K562 (cell line): ENCODE measurements around the gene SOX11. TPM values are rescaled to one million over a fixed set of nuclear protein-coding genes. Genes with fewer than 3 reads are reported as not detected.

Experiments used
- ATAC-seq: fragments of 200-7000 bp; cut with Tn5 transposase; 3 replicates; pipeline ENCODE4 v1.9.1; 2020; ENCODE audit warnings: moderate library complexity
- BruUV-seq: library from RNA; stranded (reverse); fragments of 400-500 nt; replicated peaks from 2 replicates; lab custom pipeline; 2021; lab: Mats Ljungman, UMichigan
- CTCF ChIA-PET: fragments of 300-600 bp; formaldehyde crosslinking; extraction: SDS; loops from one replicate; lab custom pipeline; 2021; ENCODE audit warnings: low intra/inter-chr PET ratio; lab: Yijun Ruan, JAX
- POLR2A ChIA-PET: fragments of 300-600, 350-650 bp; sonication (Branson Sonifier 250); formaldehyde crosslinking; extraction: SDS; loops from one replicate; lab custom pipeline; 2021; ENCODE audit warnings: antibody characterized with exemption, inconsistent platforms; lab: Yijun Ruan, JAX
- DNase-seq, 4 experiments: peaks; one replicate each; pipeline versions ENCODE4 v3.0.0 to v3.0.0-alpha.2; 2011 to 2018; ENCODE audit warnings: low spot score in 3 of 4, mixed read lengths in 3 of 4; ENCODE audit errors: extremely low read depth in 1 of 4
- FAIRE-seq: peaks from 2 replicates; lab custom pipeline; 2011; peaks lifted over from hg19 to GRCh38; lab: Jason Lieb, UNC
- H2AFZ ChIP-seq: 2 replicates; pipeline ENCODE4 v1.6.0; 2011; ENCODE audit warnings: low read depth, low read length, control low read depth, inconsistent platforms
- H3K27ac ChIP-seq: fragments of 200-600 bp; 3 replicates; pipeline ENCODE4 v1.8.0; 2011; ENCODE audit warnings: low read depth, mild to moderate bottlenecking, control low read depth, inconsistent platforms, low read length, moderate library complexity, mixed read lengths; ENCODE audit errors: extremely low read depth
- H3K27me3 ChIP-seq, 2 experiments: fragments of 300-600 bp in 1 of 2; 2 replicates in 1 of 2; 3 replicates in 1 of 2; pipeline versions ENCODE4 v1.6.0 to v1.8.0; 2011; ENCODE audit warnings: inconsistent platforms in 2 of 2, low read length in 2 of 2, mild to moderate bottlenecking in 1 of 2, mixed read lengths in 1 of 2, moderate library complexity in 1 of 2; ENCODE audit not compliant: control insufficient read depth in 2 of 2, insufficient read depth in 2 of 2
- H3K36me3 ChIP-seq: fragments of 300-600 bp; 3 replicates; pipeline ENCODE4 v1.8.0; 2011; ENCODE audit warnings: mild to moderate bottlenecking, low read length, inconsistent platforms; ENCODE audit not compliant: control insufficient read depth, insufficient read depth
- H3K4me1 ChIP-seq, 2 experiments: fragments of 200-600 bp in 1 of 2; replicated peaks in 1 of 2; 2 replicates in 1 of 2; 3 replicates in 1 of 2; pipeline versions ENCODE4 v1.5.1 to v1.8.0; 2011; ENCODE audit warnings: inconsistent platforms in 2 of 2, low read length in 2 of 2, mild to moderate bottlenecking in 1 of 2, mixed read lengths in 1 of 2, moderate library complexity in 1 of 2; ENCODE audit not compliant: control insufficient read depth in 2 of 2, insufficient read depth in 2 of 2
- H3K4me2 ChIP-seq: 2 replicates; pipeline ENCODE4 v1.6.1; 2011; ENCODE audit warnings: low read length, control low read depth, inconsistent platforms, mixed read lengths; ENCODE audit not compliant: insufficient read depth
- H3K4me3 ChIP-seq: fragments of 200-600 bp; sonication (generic), shearing (Covaris generic); 2 replicates; pipeline ENCODE4 v1.5.1; 2016; ENCODE audit warnings: control low read depth, inconsistent platforms
- H3K79me2 ChIP-seq: fragments of 200-600 bp; 3 replicates; pipeline ENCODE4 v1.8.0; 2011; ENCODE audit warnings: low read length, inconsistent platforms; ENCODE audit not compliant: control insufficient read depth, insufficient read depth
- H3K9ac ChIP-seq, 2 experiments: 2 replicates each; pipeline versions ENCODE4 v1.6.0 to v1.6.1; 2011; ENCODE audit warnings: low read depth in 2 of 2, low read length in 2 of 2, control low read depth in 1 of 2, inconsistent platforms in 1 of 2, mild to moderate bottlenecking in 1 of 2, mixed read lengths in 1 of 2; ENCODE audit not compliant: insufficient read depth in 1 of 2
- H3K9me1 ChIP-seq: one replicate; pipeline ENCODE4 v1.6.0; 2011; ENCODE audit warnings: inconsistent platforms, mild to moderate bottlenecking, low read length, moderate library complexity; ENCODE audit not compliant: control insufficient read depth, insufficient read depth
- H3K9me3 ChIP-seq: replicated peaks from 2 replicates; pipeline ENCODE4 v1.5.1; 2011; ENCODE audit warnings: low read depth, low read length, inconsistent platforms; ENCODE audit not compliant: control insufficient read depth, insufficient read depth
- H4K20me1 ChIP-seq: replicated peaks from 2 replicates; pipeline ENCODE4 v1.6.1; 2011; ENCODE audit warnings: low read length, inconsistent platforms, mixed read lengths; ENCODE audit not compliant: control insufficient read depth, insufficient read depth
- CBFA2T2 ChIP-seq: fragments of 450-650 bp; conservative IDR thresholded peaks from 2 replicates; pipeline ENCODE4 v1.6.1; 2017; ENCODE audit warnings: mild to moderate bottlenecking
- CBX8 ChIP-seq: fragments of 200-600 bp; sonication (generic); IDR thresholded peaks from 2 replicates; pipeline ENCODE4 v1.6.1; 2012; ENCODE audit warnings: borderline replicate concordance, mixed run types, low read depth, mild to moderate bottlenecking, moderate library complexity, mixed read lengths, low read length, control low read depth, inconsistent platforms; ENCODE audit not compliant: poor library complexity, severe bottlenecking; ENCODE audit errors: extremely low read depth
- CEBPB ChIP-seq: fragments of 450-650 bp; IDR thresholded peaks from 2 replicates; pipeline ENCODE4 v1.6.1; 2016; ENCODE audit warnings: missing genetic modification characterization, missing compliant biosample characterization
- CHD4 ChIP-seq: fragments of 200-600 bp; sonication (generic); IDR thresholded peaks from 3 replicates; pipeline ENCODE4 v1.6.1; 2012; ENCODE audit warnings: low read depth, mild to moderate bottlenecking, mixed read lengths, low read length, inconsistent platforms; ENCODE audit not compliant: insufficient read depth, insufficient replicate concordance, poor library complexity, severe bottlenecking
- FOXA3 ChIP-seq, 2 experiments: fragments of 450-650 bp in 1 of 2; sonication (generic) in 1 of 2; formaldehyde crosslinking; IDR thresholded peaks in 1 of 2; conservative IDR thresholded peaks in 1 of 2; 2 replicates each; pipeline versions ENCODE4 v1.4.0 to v1.8.0; 2020 to 2022; ENCODE audit warnings: mild to moderate bottlenecking in 2 of 2, missing genetic modification reagents in 1 of 2
- IRF9 ChIP-seq: fragments of 450-650 bp; IDR thresholded peaks from 2 replicates; pipeline ENCODE4 v1.6.1; 2016; ENCODE audit warnings: missing biosample characterization, missing genetic modification characterization
- KDM2B ChIP-seq: fragments of 250-450 bp; sonication (Bioruptor Pico); IDR thresholded peaks from 2 replicates; pipeline ENCODE4 v1.8.0; 2021; ENCODE audit warnings: mild to moderate bottlenecking, moderate library complexity
- NEUROD1 ChIP-seq: fragments of 150-350 bp; IDR thresholded peaks from 2 replicates; pipeline ENCODE4 v1.6.1; 2014; ENCODE audit warnings: borderline replicate concordance, low read length, low read depth; ENCODE audit not compliant: partially characterized antibody
- PTRF ChIP-seq: fragments of 450-650 bp; IDR thresholded peaks from 2 replicates; pipeline ENCODE4 v1.6.1; 2016; ENCODE audit warnings: mild to moderate bottlenecking, missing genetic modification characterization, missing compliant biosample characterization
- PYGO2 ChIP-seq: fragments of 450-650 bp; IDR thresholded peaks from 2 replicates; pipeline ENCODE4 v1.6.1; 2016; ENCODE audit warnings: mild to moderate bottlenecking, missing genetic modification characterization, moderate library complexity, missing compliant biosample characterization
- RBBP5 ChIP-seq: fragments of 200-600 bp; sonication (generic); IDR thresholded peaks from 2 replicates; pipeline ENCODE4 v1.6.1; 2012; ENCODE audit warnings: borderline replicate concordance, mild to moderate bottlenecking, low read length, control low read depth, inconsistent platforms; ENCODE audit not compliant: insufficient read depth, poor library complexity, severe bottlenecking
- RBM22 ChIP-seq: fragments of 200-400 bp; formaldehyde crosslinking; IDR thresholded peaks from 2 replicates; pipeline ENCODE4 v1.6.1; 2018; ENCODE audit warnings: low read length, low read depth; ENCODE audit not compliant: poor library complexity, severe bottlenecking
- RFX1 ChIP-seq: fragments of 450-650 bp; IDR thresholded peaks from 2 replicates; pipeline ENCODE4 v1.6.1; 2016; ENCODE audit warnings: mild to moderate bottlenecking, moderate library complexity
- SP1 ChIP-seq: sonication (generic); formaldehyde crosslinking; IDR thresholded peaks from 2 replicates; pipeline ENCODE4 v1.8.1; 2022; ENCODE audit warnings: mild to moderate bottlenecking, missing genetic modification reagents
- SPI1 ChIP-seq: IDR thresholded peaks from 2 replicates; pipeline ENCODE4 v1.6.1; 2011; ENCODE audit warnings: low read depth, low read length, control low read depth, borderline replicate concordance
- TARDBP ChIP-seq: fragments of 450-650 bp; IDR thresholded peaks from 2 replicates; pipeline ENCODE4 v1.6.1; 2016
- ZNF217 ChIP-seq: sonication (generic); formaldehyde crosslinking; IDR thresholded peaks from 2 replicates; pipeline ENCODE4 v1.8.0; 2022; ENCODE audit warnings: mild to moderate bottlenecking, missing genetic modification reagents
- ZNF431 ChIP-seq: sonication (generic); formaldehyde crosslinking; IDR thresholded peaks from 2 replicates; pipeline ENCODE4 v1.8.0; 2022; ENCODE audit warnings: mild to moderate bottlenecking, missing genetic modification reagents
- ZNF780A ChIP-seq: fragments of 250-450 bp; sonication (Bioruptor Pico); IDR thresholded peaks from 2 replicates; pipeline ENCODE4 v1.5.0; 2021; ENCODE audit warnings: mild to moderate bottlenecking
- WGBS: fragments of 100-300 bp; shearing (Covaris generic); methylation state at CpG from one replicate; pipeline ENCODE4 v1.1.6; 2016; ENCODE audit warnings: low coverage, mixed read lengths; ENCODE audit not compliant: insufficient coverage; ENCODE audit errors: missing lambda C conversion rate; 5-methylcytosine and 5-hydroxymethylcytosine counted together
- in situ Hi-C: fragments of 300-500 bp; cut with MboI; formaldehyde crosslinking; loops from 4 replicates; pipeline ENCODE4 v1.15.0; 2018; ENCODE audit warnings: inconsistent platforms, mixed read lengths
- intact Hi-C: fragments of 100-400 bp; cut with micrococcal nuclease; formaldehyde crosslinking; loops from 2 replicates; pipeline ENCODE4 v1.14.2; 2022
- polyA plus RNA-seq, 8 experiments: library from polyadenylated mRNA; depleted of rRNA in 4 of 8; stranded (reverse) in 5 of 8; unstranded in 3 of 8; fragments of >200 nt; fragmentation: Nextera tagmentation in 2 of 8; fragmentation: Illumina TruSeq in 1 of 8; extraction: Ambion mirVana in 2 of 8; extraction: Trizol in 1 of 8; gene quantifications; 2 replicates each; pipeline versions ENCODE4 v1.2.1 to v1.2.3, GENCODE V29; 2011 to 2014; ENCODE audit warnings: inconsistent platforms in 1 of 8, missing spikeins in 1 of 8
- total RNA-seq, 7 experiments: library from RNA; depleted of rRNA in 6 of 7; stranded (reverse); fragments of >200 nt in 6 of 7; fragmentation: Illumina TruSeq in 2 of 7; extraction: Trizol in 2 of 7; gene quantifications; 2 replicates each; pipeline versions ENCODE4 v1.2.1 to v1.2.3, GENCODE V29; 2011 to 2021; ENCODE audit warnings: low replicate concordance in 1 of 7

Gene SOX11
- total and polyA plus RNA-seq, 9 of the 15 experiments (the other 6 are each of a cell fraction or from before 2014, with no cell fraction given) = 0.02 TPM; not detected in 8

- intact Hi-C loops = no loop called here
These were observed 35.0 kb upstream of the SOX11 start for GRCh38 chr2:5657231-5657630.

More at GRCh38 chr2:5657231-5657630, 35.0 kb upstream of the SOX11 start:
- Histone ChIP-seq H3K36me3 (no peaks in the 10 kb centered on the region), H3K9me1 (no peaks in the 10 kb centered on the region), H3K4me2 (no peak overlapping the region)
- in situ Hi-C loops = no loop called here
- no peak for TF ChIP-seq PTRF (tag)
- TF ChIP-seq IRF9 (tag) = no peak
- TF ChIP-seq ZNF217 (CRISPR knock-in tag) = no peak
- no peak for TF ChIP-seq ZNF431 (CRISPR knock-in tag)
- TF ChIP-seq TARDBP = no peak
- no peak for TF ChIP-seq RBM22
- TF ChIP-seq PYGO2 (tag) = no peak
- TF ChIP-seq CEBPB (tag) = no peak
- TF ChIP-seq CBFA2T2 = no peak
- TF ChIP-seq SP1 = no peak
- TF ChIP-seq NEUROD1 = no peak
- no peak for TF ChIP-seq ZNF780A
- TF ChIP-seq RBBP5 = no peak
- TF ChIP-seq SPI1 = no peak
- no peak for TF ChIP-seq CBX8
- no peak for TF ChIP-seq FOXA3 (CRISPR knock-in tag; conservative IDR thresholded peaks at IDR 0.05 in 1 of 2, IDR thresholded peaks at IDR 0.05 in 1 of 2)
- no peak for TF ChIP-seq RFX1
- TF ChIP-seq KDM2B (CRISPR knock-in tag) = no peak
- no peak for TF ChIP-seq CHD4
- TF ChIP-seq, all 486 proteins: peak for 0
- Histone ChIP-seq H2AFZ (no peak overlapping the region), H3K79me2 (no peaks in the 10 kb centered on the region), H3K27me3 (no peaks in the 10 kb centered on the region), H3K9ac (no peak overlapping the region), H3K4me3 (no peak overlapping the region), H3K9me3 (no peaks in the 10 kb centered on the region), H3K27ac (no peak overlapping the region), H3K4me1 (no peaks in the 10 kb centered on the region), H4K20me1 (no peaks in the 10 kb centered on the region)
- ChIA-PET CTCF (no interaction called here), POLR2A (no interaction called here)
- 0% methylated on average over 4 of the region's 4 CpGs for WGBS
- ATAC-seq = no peak
- no TSS peak for BruUV-seq
- no peak for DNase-seq
- FAIRE-seq = no peak
